CD1c-positive myeloid dendritic cell (primary cell): ENCODE results near the gene NAT9.

ENCODE experiments used
- DNase-seq: peaks from one replicate; pipeline ENCODE4 v3.0.0-alpha.2; 2016; ENCODE audit errors: extremely low spot score

Gene NAT9

DNA sequence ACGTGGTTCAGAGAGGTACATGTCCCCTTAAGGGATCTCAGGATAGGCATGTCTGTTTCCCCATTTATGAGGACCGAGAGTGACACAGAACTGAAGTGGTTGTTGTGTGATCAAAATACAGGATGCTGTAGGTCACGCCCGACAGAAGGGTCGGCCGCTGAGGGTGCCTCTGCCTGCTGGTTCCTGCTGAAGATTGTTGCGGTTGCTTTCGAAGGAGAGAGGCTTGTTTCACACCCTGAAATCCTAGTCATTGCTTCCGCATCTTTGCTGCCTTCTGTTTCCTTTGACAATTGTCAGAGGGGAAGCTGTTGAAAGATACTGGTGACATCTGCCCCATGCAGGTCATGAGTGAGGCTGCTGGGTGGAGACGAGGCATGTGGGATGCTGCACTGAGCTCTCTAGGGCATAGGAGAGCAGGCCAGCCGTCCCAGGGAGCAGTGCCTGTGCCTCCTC is 3.8 kb upstream of the NAT9 start:
- DNase-seq, result peak; percentile 95

DNA sequence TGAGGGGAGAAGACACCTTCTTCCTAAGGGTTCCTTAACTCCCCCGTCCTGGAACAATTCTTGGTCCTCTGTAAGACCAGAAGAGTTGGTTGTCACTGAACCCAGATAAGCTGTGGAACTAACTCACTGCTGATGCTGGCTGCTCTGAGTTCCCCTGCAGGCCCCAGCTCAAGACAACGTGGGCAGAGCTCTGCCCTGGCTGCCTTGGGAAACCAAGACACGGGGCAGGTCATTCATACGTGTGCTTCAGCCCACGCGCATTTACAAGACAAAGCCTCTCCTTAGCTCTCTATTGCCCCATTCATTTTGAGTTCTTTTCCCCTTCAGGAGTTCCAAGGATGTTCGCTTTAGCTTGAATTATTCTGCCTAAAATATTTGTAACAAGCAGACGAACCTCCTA is 3.4 kb upstream of the NAT9 start:
- peak; percentile 83 for DNase-seq

DNA sequence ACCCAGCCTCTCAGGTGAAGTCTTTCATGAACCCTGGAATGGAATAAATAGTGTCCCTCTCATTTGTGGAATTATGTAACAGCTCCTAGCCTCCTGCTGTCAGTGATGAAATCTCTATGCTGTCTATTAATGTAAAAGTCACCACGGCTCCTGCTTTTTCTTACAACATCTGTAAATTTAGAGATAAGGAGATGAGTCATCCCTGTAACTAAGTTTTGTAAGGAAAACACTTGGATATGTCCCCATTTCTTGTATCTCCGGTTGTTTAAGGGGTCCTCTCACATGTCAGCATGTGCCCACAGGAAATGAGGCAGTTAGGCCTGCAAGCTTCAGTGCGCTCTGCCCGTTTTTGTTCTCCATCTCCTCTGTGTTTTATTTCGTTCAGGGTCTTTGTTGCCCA is 2.8 kb upstream of the NAT9 start:
- peak; percentile 61 for DNase-seq

DNA sequence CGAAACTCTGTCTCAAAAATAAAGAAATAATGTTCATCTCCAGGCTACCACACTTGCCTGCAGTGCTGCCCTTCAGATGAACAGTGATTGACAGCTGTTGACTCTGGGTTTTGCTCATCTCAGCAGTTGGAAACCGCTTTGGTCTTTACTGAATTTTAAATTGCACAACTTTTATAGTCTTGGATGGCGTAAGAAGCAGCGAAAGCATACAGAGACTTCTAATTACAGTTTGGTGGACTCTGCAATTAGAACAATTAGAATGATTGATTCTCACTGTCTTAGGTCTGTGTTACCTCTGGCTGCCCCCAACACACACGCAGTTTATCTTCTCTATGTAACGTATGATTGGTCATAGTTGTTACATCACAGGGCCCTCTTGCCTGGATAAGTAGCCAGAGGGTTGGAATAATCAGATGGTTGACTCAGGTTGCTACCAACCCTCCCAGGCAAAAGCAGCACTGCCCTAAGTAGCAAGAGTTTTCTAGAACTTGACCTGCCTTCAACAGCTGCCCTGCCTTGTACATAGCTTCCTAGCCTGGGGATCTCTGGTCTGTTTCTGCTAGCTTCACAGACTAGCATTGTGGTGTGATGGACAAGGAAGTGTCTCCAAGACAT is 1.9 kb upstream of the NAT9 start:
- DNase-seq, result peak; percentile 24

DNA sequence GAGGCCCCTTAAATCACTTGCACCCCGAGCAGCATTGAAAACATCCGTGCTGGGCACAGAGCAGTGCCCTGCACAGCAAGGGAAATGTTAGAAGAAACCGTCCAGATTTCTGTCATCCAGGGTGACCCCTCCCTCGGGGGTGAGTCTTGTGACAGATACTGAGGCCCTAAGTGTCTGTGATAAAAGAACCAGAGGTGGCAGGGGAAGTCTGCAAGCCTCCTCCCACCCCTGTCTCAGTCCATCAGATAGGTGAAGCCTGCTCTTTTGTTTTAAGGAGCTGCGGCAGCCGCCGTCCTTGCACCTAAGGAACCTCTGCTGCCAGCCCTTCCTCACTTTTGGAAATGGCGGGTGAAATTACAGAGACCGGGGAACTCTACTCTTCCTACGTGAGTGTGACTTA is 845 bp upstream of the NAT9 start:
- DNase-seq, result no peak

DNA sequence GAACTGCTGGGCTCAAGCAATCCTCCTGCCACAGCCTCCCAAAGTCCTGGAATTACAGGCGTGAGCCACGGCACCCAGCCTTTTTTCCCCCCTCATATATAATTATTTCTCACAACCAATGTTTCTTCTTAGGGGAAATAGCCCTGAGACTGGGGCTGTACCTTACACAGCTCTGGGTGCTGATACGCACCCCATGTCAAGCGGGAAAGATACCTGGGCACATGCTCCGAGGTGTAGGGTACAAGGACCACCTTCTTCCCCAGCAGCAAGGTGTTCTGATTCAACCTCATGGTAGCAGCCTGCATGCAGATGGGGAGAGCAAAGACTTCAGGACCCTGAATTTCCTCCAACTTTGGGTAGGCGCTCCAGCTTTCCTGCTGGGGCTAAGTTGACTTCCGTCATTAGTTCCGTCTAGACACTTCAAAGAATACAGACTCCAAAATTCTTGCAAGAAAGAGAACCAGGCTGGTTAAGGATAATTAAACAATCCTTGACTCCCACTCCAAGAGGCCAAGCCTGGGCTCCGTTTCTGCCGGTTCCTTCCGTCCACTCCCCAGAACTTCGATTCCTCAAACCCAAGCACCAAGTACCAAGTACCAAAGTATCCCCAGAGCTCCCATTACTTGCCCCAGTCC is 619 bp downstream of the NAT9 start:
- peak; percentile 26 for DNase-seq

DNA sequence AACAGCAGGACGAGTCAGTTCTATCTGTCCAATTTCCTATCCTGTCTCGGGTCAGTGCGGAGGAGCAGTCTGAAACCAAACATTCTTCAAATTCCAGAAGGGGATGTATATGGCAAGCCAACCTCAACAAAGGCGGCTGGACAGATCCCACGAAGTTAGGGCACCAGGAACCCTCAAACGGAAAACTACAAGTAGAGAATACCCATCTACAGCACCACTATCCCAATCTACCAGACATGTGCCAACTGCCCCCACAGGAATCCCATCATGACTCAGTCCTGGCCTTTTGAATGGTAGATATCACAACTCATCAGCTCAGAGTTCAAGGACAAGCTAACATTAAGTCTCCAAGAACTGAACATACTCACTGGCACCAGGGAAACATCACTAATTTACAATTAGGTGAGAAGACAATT is 2.3 kb downstream of the NAT9 start:
- DNase-seq, result no peak

DNA sequence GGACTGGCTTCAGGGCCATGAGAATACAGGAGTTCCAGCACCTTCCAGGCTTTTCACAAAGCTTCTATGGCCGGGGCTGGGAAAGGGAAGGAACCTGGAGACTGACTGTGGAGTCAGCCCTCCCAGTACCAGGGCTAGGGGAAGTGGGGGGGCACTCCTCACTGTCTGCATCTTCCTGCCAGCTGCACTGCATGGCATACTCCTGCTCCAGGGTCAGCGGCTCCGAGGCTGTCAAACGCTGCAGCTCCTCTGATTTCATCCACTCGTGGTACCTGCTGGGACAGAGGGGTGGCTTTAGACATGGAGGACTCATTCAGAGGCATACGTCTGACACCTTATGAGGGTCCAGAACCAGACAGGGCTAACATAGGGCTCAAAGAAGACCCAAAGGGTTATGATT is 2.7 kb downstream of the NAT9 start:
- no peak for DNase-seq

DNA sequence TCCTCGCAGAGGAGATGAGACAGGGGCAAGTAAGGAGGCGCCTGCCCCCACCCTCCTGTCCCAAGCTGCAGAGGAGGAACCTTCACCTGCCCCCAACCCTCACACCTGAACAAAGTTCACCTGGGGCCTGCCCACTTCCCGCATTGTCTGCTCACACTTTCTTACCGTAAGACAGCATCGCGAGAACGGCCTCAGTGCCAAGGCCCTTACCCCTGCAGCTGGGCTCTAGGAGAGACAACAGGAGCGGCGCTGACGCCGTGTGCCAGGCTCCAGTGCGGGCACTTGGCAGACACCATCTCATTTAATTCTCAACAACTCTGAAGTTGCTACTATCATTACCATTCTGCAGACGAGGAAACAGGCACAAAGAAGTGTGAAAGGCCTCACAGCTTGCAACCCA is 4.1 kb downstream of the NAT9 start:
- DNase-seq, result no peak

DNA sequence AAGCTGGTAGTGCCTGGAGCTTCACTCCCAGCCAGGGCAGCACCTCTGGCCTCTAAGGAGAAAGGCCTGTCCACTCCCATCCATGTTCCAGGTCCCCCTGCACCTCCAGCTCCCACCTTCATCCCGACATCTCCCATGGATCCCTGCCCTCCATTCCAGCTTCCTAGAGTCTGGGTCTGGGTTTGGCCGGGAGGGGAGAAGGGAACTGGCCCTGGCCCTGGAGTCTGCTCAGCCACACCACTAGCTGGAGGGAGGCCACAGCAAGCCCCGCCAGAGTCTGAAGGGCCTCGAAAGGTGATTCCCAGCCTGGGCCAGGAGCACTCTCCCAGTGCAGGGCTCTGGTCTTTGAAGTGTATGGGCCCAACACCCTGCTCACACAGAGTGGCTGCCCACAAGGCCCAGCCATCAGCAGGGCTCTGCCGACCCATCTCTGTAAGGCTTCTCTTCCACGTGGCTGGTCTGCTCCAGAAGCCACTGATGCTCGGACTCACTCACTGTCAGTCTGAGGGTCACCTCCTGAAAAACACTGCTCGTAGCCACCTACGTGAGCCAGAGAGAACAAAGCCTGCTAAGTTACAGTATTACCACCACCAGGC is 4.7 kb downstream of the NAT9 start:
- no peak for DNase-seq

DNA sequence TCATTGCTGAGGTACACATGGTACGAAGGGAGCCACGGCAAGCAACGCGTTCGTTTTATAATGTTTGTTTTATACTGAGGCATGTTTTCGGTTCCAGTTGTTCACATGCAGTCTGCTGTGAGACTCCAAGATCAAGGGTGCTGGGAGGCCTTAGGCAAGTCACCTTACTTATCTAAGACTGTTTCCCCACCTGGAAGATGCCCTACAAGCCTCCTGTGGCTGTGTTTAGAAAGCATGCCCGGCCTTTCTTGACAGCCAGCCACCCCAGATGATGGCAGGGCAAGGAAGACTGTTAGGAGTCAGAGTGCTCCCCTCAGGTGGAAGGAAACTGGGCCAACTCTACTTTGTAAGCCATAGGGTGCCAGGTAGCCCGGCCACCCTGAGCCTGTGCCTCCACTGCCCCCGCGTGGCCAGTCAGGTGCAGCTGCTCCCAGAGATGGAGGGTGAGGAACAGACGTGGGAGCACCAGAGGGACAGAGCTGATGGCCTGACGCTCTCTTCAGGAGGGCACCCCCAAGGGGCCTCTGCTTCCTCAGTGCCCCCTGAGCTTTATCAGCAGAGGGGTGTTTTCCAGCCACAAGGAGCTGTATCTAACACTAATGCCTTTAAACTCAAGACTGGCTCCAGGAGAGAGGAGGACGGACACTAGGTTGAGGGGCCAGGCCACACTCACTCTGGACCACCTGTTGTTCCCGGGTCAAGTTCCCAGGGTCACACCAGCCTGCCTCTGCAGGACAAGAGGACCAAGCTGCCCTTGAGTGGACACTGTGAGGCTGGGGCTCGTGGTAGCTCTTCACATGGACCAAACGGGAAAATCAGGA is 5.4 kb downstream of the NAT9 start:
- peak; percentile 59 for DNase-seq

DNA sequence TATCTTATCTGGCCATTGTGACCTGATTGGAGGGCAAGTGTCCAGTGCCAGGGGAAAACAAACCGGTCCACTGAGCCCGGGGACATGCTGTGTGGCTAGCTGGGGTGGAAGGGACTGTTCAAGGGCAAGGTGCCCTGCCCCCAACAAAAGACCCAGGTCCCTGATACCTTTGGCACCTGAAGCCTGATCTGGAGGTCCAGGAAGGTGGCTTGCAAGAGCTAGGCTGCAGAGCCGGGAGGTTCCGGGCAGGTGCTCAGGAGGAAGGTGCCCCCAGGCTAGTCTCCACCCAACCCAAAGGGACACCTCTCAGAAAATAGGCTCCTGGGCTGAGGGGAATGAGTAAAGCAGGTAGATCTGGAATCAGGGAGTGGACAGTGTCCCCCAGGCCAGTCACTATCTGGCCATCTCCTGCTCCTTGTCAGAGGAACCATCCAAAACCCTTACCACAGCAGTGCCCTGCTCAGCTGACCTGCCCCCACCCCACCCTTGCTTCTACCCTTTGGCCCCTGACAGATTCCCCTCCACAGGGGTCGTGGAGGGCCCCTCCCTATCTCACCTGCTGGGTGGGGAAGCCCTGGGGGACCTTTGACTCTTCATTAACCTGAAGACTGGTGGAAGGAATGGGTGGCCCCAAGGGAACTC is 6.2 kb downstream of the NAT9 start:
- no peak for DNase-seq

DNA sequence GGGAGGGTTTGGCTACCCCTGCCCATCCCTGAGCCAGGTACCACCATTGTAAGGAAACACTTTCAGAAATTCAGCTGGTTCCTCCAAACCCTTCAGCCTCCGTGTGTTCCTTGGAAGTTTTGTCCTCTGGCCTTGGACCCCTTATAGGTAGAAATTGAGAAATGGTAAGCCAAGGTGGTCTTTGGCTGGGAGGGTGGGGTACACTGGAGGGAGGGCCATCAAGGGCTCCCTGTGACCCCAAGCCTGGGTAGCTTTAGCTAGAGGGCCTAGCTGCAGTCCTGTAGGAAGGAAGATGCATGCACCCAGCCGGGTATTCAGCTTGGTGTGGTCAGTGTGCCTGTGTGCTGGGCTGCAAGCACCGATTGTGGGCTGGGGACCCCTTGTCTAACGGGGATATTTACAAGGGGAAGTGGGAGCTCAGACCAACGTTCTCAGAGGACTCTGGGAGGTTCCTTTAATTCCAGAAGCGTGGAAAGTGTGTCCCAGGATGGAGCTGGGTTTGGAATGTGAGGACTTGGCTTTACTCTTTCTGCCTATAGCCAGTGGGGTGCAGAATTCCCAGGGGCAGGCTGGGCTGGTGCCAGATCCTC is 6.8 kb downstream of the NAT9 start:
- DNase-seq, result no peak

DNA sequence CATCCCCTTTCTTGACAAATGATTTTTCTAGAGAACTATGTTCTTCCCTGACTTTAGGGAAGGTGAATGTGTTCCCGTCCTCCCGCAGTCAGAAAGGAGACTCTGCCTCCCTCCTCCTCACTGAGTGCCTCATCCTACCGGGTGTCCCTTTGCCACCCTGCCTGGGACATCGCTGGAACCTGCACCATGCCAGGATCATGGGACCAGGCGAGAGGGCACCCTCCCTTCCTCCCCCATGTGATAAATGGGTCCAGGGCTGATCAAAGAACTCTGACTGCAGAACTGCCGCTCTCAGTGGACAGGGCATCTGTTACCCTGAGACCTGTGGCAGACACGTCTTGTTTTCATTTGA is 7.4 kb downstream of the NAT9 start:
- peak; percentile 7 for DNase-seq

DNA sequence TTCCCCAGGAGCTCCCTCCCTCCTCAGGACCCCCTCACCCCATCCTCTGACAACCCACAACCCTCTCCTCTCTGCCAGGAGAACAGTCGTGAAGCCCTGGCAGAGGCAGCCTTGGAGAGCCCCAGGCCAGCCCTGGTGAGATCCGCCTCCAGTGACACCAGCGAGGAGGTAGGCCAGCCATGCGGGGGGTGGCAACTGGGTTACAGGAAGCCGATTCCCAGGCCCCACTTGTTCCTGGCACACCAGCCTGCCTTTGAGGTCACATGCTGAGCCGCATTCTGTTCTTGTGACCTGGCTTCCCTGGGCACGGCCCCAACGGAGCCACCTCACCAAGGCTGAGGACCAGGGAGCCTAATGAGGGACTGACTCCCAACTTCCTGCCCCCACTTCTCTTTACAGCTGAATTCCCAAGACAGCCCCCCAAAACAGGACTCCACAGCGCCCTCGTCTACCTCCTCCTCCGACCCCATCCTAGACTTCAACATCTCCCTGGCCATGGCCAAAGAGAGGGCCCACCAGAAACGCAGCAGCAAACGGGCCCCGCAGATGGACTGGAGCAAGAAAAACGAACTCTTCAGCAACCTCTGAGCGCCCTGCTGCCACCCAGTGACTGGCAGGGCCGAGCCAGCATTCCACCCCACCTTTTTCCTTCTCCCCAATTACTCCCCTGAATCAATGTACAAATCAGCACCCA is 7.9 kb downstream of the NAT9 start:
- no peak for DNase-seq

DNA sequence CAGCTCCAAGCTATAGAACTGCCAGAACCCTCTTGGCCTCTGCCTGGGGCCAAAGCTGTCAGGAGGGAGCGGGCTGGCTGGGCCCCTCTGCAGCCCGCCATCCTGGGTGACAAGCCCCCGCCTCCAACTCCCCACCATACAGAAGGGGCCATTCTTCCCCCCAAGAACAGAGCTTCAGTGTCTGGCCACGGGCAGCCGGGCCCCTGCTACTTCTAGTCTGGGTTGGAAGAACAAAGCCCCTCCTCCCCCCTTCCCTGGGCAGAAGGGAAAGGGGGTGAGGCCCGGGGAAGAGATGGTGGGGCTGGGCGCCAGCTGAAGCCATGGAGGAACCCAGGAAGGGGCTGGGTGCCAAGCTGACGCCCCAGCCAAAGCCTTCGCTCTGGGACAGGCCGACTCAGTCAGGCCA is 9.0 kb downstream of the NAT9 start:
- DNase-seq, result no peak

DNA sequence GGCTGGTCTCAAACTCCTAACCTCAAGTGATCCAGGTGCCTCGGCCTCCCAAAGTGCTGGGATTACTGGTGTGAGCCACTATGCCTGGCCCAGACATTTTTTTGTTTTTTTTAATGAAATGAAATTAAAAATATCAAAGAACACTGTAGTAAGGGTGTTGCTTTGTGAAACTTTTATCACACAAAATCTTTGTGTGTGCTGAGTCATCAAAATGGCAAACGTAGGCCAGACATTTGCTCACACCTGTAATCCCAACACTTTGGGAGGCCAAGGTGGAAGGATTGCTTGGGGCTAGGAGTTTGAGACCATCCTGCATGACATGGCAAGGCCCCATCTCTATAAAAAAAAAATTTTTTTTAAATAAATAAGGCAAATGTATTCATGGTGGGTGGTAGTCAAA is 9.7 kb downstream of the NAT9 start:
- no peak for DNase-seq

DNA sequence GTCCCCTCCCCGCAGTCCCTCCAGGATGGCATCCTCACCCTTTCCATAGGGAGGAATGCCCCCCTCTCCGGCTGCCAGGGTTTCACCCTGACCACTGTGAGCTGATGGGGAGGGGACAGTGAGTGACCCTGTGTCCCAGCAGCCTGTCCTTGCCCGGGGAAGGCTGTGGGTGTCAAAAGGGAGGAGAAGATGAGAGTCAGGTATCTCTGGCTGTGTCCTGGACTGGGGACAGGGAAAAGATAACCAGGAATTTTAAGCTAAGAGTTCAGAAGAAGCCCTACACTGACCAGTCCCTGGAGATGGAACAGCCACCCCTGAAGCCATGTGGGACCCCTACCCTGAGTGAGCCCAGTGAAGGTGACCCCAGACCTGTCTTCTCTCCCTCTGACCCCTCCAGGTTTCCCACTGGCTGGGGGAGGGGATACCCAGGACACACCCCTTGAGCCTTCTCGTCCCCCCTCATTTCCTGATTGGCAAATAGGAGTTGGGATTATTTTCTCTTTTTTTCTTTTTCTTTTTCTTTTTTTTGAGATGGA is 11.3 kb downstream of the NAT9 start:
- no peak for DNase-seq

DNA sequence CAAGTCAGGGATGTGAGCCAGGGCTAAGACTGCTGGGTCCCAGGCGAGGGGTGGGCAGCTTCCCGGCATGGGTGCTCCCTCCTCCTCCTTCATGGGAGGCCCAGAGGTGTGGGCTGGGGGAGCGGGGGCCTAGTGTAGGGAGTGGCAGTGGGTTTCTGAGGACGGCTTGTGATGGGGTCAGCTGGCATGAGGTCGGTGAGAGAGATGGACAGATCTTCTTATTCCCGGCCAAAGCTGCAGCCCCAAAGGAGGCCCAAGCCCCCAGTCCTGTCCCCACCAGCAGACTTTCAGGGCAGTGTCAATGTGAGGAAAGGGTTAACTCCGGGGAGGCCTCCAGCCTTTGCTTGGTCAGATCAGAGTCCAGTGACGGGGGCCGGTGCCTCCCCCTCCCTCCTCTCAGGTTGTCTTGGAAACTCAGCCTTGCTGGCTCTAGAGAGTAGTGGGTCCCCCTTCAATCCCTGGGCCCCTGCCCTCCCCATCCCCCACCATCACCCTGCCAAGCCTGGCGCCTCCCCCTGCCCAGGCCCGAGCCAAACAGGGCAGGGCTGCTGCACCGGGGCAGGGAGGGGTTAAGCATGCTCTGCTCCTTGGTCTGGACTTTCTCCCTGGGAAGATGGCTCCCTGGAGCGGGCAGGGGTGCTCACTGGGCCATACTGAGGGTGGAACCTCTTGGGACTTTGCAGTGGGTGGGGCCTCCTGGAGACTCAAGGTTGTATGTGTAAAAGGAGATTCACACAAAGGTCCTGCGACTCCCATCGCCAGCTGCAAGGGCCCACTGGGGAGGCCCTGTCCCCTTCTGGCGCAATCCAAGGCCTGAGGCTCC is 12.4 kb downstream of the NAT9 start:
- DNase-seq, result no peak

DNA sequence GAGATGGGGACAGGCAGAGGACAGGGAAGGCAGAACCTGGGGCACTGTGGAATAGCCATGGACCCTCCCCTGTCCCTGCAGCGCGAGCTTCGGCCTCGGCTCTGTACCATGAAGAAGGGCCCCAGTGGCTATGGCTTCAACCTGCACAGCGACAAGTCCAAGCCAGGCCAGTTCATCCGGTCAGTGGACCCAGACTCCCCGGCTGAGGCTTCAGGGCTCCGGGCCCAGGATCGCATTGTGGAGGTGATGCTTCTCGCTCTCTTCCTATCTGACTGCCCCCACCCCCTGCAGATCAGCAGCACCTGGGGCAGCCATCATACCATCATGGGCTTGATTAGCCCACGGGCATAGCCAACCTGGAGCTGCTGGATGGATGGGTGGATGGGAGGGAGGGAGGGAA is 14.2 kb downstream of the NAT9 start:
- no peak for DNase-seq
